Sciatic nerve (tissue), 2 donors: ENCODE data around the gene CERS2. TPM values are rescaled to one million over a fixed set of nuclear protein-coding genes. Genes with fewer than 3 reads are reported as not detected.

Experiments
- ATAC-seq: fragments of 200-7000 bp; cut with Tn5 transposase; one replicate; pipeline ENCODE4 v1.9.1; 2020; ENCODE audit warnings: mild to moderate bottlenecking, moderate library complexity
- DNase-seq: peaks from one replicate; pipeline ENCODE4 v3.0.0-alpha.2; 2020; ENCODE audit warnings: low spot score
- intact Hi-C: fragments of 100-400 bp; cut with DNase I; formaldehyde crosslinking; loops from one replicate; pipeline ENCODE4 v1.14.2; 2022
- total RNA-seq: library from RNA; stranded (reverse); fragmentation: NEBNext Ultra II Directional; extraction: Animal tissue kit (Norgen Biotek cat#: 25700); gene quantifications from one replicate; pipeline ENCODE4 v1.2.1, GENCODE V29; 2021
- donor health status: DM: no; HTN: no; CAD: no.
- donor health status: DM: no; HTN: no; CAD: no.

CERS2 gene
- total RNA-seq, 1 donor from 2014 or later: 215 TPM

GRCh38 chr1:150999051-150999674 is 24.5 kb upstream of the CERS2 start:
- no peak for DNase-seq
- ATAC-seq: no peak
- intact Hi-C loops: no loop called here

- ATAC-seq: no peak
- DNase-seq: no peak
- intact Hi-C loops: no loop called here
Observed at GRCh38 chr1:150997949-150998348, 23.3 kb upstream of the CERS2 start.

- intact Hi-C loops: no loop called here
- ATAC-seq: no peak
- DNase-seq: no peak
Observed at GRCh38 chr1:150997126-150997872, 22.7 kb upstream of the CERS2 start.

- ATAC-seq (peak; percentile 78), DNase-seq (no peak)
- intact Hi-C loops: no loop called here
Observed at GRCh38 chr1:150995896-150996295, 21.3 kb upstream of the CERS2 start.

GRCh38 chr1:150995460-150995859 is 20.8 kb upstream of the CERS2 start:
- DNase-seq: no peak
- peak; percentile 46 for ATAC-seq
- intact Hi-C loops: no loop called here

DNA sequence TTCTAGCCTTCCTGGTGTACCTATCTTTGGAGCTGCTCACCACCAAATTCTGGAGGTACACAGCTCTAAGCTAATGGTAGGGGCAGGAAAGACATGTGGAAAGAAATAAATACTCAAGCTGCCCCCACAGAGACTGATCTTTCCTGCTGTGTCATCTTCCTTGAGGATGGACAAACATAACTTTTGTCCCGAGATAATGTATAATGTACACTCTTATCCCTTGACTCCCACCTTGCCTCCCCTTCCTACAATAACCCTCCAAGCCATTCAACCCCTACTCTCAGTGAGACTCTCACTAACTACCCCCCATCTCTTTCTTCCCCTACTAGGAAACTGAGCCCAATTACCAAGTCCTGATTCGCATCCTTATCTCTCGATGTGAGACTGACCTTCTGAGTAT is 19.6 kb upstream of the CERS2 start:
- ATAC-seq (no peak), DNase-seq (no peak)
- intact Hi-C loops: no loop called here

DNA sequence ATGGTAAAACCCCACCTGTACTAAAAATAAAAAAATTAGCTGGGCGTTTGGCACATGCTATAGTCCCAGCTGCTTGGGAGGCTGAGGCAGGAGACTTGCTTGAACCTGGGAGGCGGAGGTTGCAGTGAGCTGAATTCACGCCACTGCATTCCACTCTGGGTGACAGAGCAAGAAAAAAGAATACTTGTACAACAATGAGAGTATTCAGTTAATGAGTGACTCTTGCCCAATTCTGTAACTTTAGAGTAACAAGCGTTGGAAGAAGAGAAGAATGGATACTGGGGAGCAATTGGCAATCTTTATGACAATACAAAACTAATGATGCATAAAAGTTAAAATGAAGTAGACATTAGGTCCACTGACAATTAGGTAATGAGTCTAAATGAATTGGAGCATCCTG is 18.0 kb upstream of the CERS2 start:
- intact Hi-C loops: no loop called here
- DNase-seq: no peak
- ATAC-seq: no peak

- ATAC-seq: no peak
- no peak for DNase-seq
- intact Hi-C loops: no loop called here
Observed at GRCh38 chr1:150987924-150988323, 13.3 kb upstream of the CERS2 start.

- DNase-seq (no peak), ATAC-seq (no peak)
- intact Hi-C loops: no loop called here
Observed at GRCh38 chr1:150985179-150985825, 10.7 kb upstream of the CERS2 start.

DNA sequence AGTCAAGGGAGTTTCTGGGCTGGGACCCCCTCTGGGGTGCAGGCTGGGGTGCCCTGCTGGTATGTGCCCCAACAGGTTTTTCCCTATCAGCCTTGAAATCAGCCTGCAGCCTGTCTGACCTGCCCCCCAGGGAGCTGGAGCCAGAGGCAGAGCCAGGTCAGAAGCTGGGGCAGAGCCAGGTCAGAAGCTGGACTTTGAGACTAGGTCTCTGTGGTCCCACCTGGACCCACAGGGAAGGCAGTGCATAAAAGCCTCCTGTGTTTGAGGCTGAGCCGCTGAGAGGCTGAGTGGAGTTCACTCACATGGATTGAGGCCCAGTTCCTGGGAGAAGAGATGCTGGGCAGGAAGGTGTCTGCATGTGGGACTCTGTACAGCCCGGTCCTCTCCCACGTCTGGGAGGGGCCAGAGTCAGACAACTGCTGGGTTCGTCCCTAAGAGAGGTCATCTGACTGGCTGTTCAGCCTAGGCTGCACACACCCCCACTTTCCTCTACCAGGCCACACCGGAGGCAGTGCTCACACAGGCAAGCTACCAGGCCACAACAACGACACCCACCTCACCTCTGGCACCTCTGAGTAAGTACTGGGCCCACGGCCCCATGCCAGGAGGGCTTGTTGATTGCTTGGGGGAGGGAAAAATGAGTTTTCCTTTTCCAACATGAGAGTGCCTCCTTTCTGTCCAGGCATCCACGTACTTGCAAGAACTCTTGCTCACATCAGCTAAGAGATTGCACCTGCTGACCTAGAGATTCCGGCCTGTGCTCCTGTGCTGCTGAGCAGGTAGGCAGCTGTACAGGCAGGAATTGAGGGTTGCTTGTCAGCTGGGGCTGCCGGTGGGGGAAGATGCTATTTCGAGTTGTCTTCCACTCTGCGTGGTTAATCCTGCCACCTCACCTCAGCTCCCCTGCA is 7.4 kb upstream of the CERS2 start, which contains the start of gene ANXA9:
TSS of gene ANXA9 (plus strand) at position 488 of the 908 bp plus-strand sequence. CDS start 814 bp downstream, outside the sequence.
- ATAC-seq (peak; percentile 63), DNase-seq (no peak)
- intact Hi-C loops: no loop called here

DNA sequence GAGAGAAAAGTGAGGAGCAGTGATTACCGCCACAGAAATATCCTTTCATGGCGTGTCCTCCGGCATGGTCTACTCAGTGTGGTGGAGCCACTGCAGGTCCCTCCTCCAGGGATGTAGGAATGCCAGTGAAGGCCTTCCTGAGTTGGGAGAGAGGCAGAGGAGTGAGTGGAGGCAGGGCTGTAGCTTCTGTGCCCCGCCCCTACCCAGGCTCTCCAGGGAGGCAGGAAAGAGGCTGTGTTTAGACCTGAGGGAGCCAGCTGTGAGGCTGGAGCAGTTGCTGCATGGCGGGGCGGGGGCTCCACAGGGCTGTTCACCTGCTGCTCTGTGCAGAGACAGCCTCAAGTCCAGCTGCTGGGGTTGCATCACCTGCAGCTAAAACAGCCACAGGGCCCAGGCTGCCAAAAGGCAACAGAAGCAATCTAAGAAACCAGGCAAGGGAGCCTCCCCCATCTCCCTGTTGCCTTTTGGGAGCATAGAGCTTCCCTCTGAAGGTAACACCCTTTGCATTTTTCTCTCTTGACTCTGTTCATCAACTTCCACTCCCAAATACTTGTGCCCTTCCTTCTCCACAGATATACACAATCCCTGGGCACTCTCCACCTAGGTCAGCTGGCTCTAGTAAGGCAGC is 6.7 kb upstream of the CERS2 start:
- ATAC-seq (peak; percentile 18), DNase-seq (no peak)
- intact Hi-C loops: no loop called here

DNA sequence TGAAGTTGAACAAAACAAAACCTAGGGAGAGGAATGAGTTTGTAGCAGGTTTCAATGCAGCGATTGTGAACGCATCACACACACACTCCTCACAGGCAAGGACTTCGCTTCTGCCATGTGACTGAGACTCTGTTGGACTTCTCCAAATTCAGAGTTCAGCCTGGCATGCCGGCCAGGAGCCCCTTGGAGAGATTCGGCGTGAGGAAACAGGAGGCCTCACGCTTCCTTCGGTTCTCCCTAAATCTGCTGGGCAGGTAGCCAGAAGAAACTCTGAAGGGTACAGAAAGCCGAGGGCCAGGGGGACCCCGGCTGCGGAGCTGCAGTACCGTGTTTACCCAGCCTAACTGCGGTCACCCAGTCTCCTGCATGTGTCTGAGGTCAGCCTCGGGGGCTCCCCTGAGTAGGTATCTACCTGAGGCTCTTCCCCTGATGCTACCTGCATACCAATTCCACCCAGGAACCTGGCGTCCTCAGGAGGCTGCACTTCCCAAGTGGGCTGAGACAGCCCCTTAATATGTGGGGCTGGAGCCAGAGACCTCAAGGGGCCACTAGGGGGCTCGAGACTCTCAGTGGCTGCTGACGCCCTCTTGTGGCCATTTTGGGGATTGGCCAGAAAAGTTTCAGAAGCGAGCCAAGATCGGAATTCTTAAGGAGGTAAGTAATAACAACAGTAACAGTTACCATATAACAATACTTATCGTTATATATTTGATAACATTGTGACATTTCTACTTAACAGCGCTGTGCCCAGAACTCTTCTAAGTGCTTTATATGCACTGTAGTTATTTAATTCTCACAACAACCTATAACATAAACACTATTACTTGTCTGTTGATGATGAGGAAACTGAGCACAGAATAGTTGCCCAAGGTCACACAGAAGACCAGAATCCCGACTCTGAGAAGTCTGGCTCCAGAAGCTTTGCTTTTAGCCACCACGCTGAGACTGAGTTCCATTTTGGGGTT is 4.7 kb upstream of the CERS2 start:
- intact Hi-C loops: no loop called here
- peak; percentile 52 for ATAC-seq
- DNase-seq: peak; percentile 92

- DNase-seq: peak; percentile 88
- peak; percentile 62 for ATAC-seq
- intact Hi-C loops: no loop called here
Observed at GRCh38 chr1:150976879-150977694, 2.5 kb upstream of the CERS2 start.

GRCh38 chr1:150976401-150976821 is 1.8 kb upstream of the CERS2 start:
- DNase-seq (no peak), ATAC-seq (no peak)
- intact Hi-C loops: no loop called here

- ATAC-seq: peak; percentile 1
- DNase-seq: peak; percentile 72
- intact Hi-C loops: no loop called here
Observed at GRCh38 chr1:150973836-150974579, 627 bp downstream of the CERS2 start.

DNA sequence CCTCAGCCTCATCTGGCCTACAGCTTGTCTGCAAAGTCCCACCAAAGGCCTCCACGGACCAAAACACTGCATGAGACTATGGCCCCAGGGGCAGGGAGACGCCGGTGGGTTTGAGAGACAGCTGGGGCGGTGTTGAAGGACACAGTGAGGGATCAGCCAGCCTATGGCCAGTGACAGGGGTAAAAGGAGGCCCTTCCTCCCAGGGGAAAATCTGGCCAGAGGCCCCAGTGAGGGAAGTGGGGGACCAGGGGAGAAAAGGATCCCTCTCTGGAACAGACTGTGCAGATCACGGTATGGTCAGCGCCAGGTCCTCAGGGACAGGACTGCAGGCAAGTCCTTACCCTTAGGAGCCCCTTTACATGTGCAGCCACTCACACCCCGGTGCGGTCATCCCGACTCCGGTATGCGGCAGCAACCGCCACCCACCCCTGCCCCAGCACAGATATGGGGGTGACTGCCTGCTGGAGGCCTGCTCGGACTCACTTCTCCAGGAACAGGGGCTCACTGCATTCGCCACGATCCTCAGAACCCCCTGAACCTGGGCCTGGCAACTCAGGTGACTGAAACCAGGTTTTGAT is 1.3 kb downstream of the CERS2 start:
- DNase-seq (no peak), ATAC-seq (no peak)
- intact Hi-C loops: no loop called here
